Keratinocyte (primary cell): Measurements from ENCODE around the gene UROC1. TPM values are rescaled to one million over a fixed set of nuclear protein-coding genes. Genes with fewer than 3 reads are reported as not detected.

Experiments
- DNase-seq: peaks from one replicate; pipeline ENCODE4 v3.0.0-alpha.2; 2011; ENCODE audit warnings: low read depth, missing footprints, low spot score
- FAIRE-seq: peaks from 2 replicates; lab custom pipeline; 2011; peaks lifted over from hg19 to GRCh38; lab: Jason Lieb, UNC
- H2AFZ ChIP-seq: 2 replicates; pipeline ENCODE4 v1.6.0; 2012; ENCODE audit warnings: low read length, control low read depth, inconsistent platforms; ENCODE audit not compliant: control insufficient read depth
- H3K27ac ChIP-seq: 2 replicates; pipeline ENCODE4 v1.5.1; 2011; ENCODE audit warnings: low read length; ENCODE audit not compliant: control insufficient read depth, insufficient read depth
- H3K27me3 ChIP-seq: 3 replicates; pipeline ENCODE4 v1.6.0; 2011; ENCODE audit warnings: low read length; ENCODE audit not compliant: control insufficient read depth, insufficient read depth; ENCODE audit errors: extremely low read depth
- H3K36me3 ChIP-seq, 2 experiments: 2 replicates in 1 of 2; 3 replicates in 1 of 2; pipeline ENCODE4 v1.5.1; 2011; ENCODE audit warnings: low read length in 2 of 2, mild to moderate bottlenecking in 1 of 2; ENCODE audit not compliant: control insufficient read depth in 2 of 2, insufficient read depth in 2 of 2; ENCODE audit errors: extremely low read depth in 1 of 2
- H3K4me1 ChIP-seq: 3 replicates; pipeline ENCODE4 v1.5.1; 2011; ENCODE audit warnings: low read length; ENCODE audit not compliant: control insufficient read depth, insufficient read depth; ENCODE audit errors: extremely low read depth
- H3K4me2 ChIP-seq: 3 replicates; pipeline ENCODE4 v1.6.0; 2011; ENCODE audit warnings: low read depth, low read length; ENCODE audit not compliant: control insufficient read depth, insufficient read depth; ENCODE audit errors: extremely low read depth
- H3K4me3 ChIP-seq, 3 experiments: fragments of 200-600 bp in 1 of 3; sonication (generic) in 1 of 3; 2 replicates in 2 of 3; 3 replicates in 1 of 3; pipeline ENCODE4 v1.5.1; 2011 to 2016; ENCODE audit warnings: low read length in 3 of 3, mild to moderate bottlenecking in 3 of 3, control low read depth in 2 of 3, inconsistent platforms in 1 of 3, low read depth in 1 of 3, mixed read lengths in 1 of 3, mixed run types in 1 of 3, moderate library complexity in 1 of 3; ENCODE audit not compliant: control insufficient read depth in 2 of 3, insufficient read depth in 2 of 3; ENCODE audit errors: extremely low read depth in 1 of 3
- H3K79me2 ChIP-seq: 2 replicates; pipeline ENCODE4 v1.6.0; 2012; ENCODE audit warnings: low read length; ENCODE audit not compliant: control insufficient read depth, insufficient read depth
- H3K9ac ChIP-seq: 3 replicates; pipeline ENCODE4 v1.6.0; 2011; ENCODE audit warnings: low read length; ENCODE audit not compliant: control insufficient read depth, insufficient read depth; ENCODE audit errors: extremely low read depth
- H3K9me1 ChIP-seq: 3 replicates; pipeline ENCODE4 v1.6.0; 2011; ENCODE audit warnings: low read length; ENCODE audit not compliant: control insufficient read depth, insufficient read depth; ENCODE audit errors: extremely low read depth
- H3K9me3 ChIP-seq: 2 replicates; pipeline ENCODE4 v1.5.1; 2012; ENCODE audit warnings: low read depth, low read length; ENCODE audit not compliant: control insufficient read depth
- H4K20me1 ChIP-seq: 3 replicates; pipeline ENCODE4 v1.6.0; 2011; ENCODE audit warnings: low read length; ENCODE audit not compliant: control insufficient read depth, insufficient read depth; ENCODE audit errors: extremely low read depth
- EZH2 ChIP-seq: IDR thresholded peaks from one replicate; pipeline ENCODE4 v1.6.1; 2012; ENCODE audit warnings: inconsistent platforms, mild to moderate bottlenecking, low read length, moderate library complexity
- dilution Hi-C: fragments of 300-500 bp; cut with MboI; formaldehyde crosslinking; loops from one replicate; pipeline ENCODE4 v1.7.0; 2020; ENCODE audit warnings: low sequenced_read_pairs; ENCODE audit not compliant: extremely low pct_ligation_motif_present
- polyA plus RNA-seq, 5 experiments: library from polyadenylated mRNA; depleted of rRNA in 3 of 5; stranded (reverse) in 3 of 5; stranded (forward) in 1 of 5; unstranded in 1 of 5; fragments of >200 nt; gene quantifications; 1 replicate in 1 of 5; 2 replicates in 3 of 5; 3 replicates in 1 of 5; pipeline versions ENCODE4 v1.2.1 to v1.2.3, GENCODE V29; 2011 to 2012; ENCODE audit warnings: missing spikeins in 2 of 5, low read depth in 1 of 5, low replicate concordance in 1 of 5
- TF ChIP-seq, protein P1 (sequence below), 3 experiments: IDR thresholded peaks in 1 of 3; conservative IDR thresholded peaks in 1 of 3; optimal IDR thresholded peaks in 1 of 3; 2 replicates in 2 of 3; 3 replicates in 1 of 3; pipeline versions ENCODE3 to v1.5.1; 2011; ENCODE audit warnings: low read length in 3 of 3, mild to moderate bottlenecking in 3 of 3, moderate library complexity in 2 of 3, control low read depth in 1 of 3, inconsistent platforms in 1 of 3; ENCODE audit not compliant: insufficient read depth in 2 of 3; ENCODE audit errors: extremely low read depth in 1 of 3

The UROC1 gene
- polyA plus RNA-seq, 1 donor (not counting 4 experiments of a cell fraction or from before 2014, with no cell fraction given) = not detected

DNA sequence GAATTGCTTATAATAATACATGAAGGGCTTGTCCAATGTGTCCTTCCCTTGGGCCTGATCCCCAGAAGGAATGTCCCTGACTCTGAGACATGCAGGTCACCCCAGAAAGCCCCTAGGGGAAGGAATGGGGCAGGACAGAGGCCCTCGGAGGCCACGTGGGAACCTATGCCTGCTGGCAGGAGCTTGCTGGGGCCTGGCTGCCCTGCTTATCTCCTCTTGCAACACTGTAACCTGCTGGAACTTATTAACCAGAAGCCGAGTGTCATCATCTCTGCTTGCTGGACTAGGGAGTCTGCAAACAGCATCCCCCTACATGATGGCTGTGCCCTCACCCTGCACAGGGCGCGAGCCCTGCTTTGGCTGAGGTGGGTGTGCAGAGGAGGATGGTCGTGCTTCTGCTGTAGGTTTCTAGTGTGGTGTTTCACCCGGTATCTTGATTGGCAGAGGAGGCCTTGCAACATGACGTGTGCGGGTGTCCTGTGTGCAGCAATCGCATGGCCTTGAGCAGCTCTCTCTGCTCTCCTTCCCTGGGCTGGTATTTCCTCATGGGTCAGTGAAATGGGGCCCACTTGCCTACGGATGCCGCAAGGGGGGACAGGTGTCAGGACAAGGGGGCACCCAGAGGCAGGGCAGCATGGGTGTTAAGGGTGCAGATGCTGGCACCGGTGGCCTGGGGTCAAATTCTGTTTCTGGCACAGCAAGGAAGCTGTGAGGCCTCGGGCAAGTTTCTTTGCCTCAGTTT lies 11.4 kb upstream of the UROC1 start:
- no peaks in the 10 kb centered on the region for H3K4me1 ChIP-seq
- H3K79me2 ChIP-seq = no peaks in the 10 kb centered on the region
- DNase-seq = no peak
- H3K4me2 ChIP-seq = no peak overlapping the region
- TF ChIP-seq, protein P1, sequence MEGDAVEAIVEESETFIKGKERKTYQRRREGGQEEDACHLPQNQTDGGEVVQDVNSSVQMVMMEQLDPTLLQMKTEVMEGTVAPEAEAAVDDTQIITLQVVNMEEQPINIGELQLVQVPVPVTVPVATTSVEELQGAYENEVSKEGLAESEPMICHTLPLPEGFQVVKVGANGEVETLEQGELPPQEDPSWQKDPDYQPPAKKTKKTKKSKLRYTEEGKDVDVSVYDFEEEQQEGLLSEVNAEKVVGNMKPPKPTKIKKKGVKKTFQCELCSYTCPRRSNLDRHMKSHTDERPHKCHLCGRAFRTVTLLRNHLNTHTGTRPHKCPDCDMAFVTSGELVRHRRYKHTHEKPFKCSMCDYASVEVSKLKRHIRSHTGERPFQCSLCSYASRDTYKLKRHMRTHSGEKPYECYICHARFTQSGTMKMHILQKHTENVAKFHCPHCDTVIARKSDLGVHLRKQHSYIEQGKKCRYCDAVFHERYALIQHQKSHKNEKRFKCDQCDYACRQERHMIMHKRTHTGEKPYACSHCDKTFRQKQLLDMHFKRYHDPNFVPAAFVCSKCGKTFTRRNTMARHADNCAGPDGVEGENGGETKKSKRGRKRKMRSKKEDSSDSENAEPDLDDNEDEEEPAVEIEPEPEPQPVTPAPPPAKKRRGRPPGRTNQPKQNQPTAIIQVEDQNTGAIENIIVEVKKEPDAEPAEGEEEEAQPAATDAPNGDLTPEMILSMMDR (optimal IDR thresholded peaks at IDR 0.05 in 1 of 3, IDR thresholded peaks at IDR 0.05 in 1 of 3, conservative IDR thresholded peaks at IDR 0.05 in 1 of 3; ENCODE audit: extremely low read depth in 1 of 3, insufficient read depth in 2 of 3, low read length in 3 of 3) = peak in 1 of 3 experiments; percentile 2
- TF ChIP-seq EZH2 = no peak
- no peak overlapping the region for H3K27ac ChIP-seq
- H2AFZ ChIP-seq = no peak overlapping the region
- no peaks in the 10 kb centered on the region for H3K9me1 ChIP-seq
- no peaks in the 10 kb centered on the region for H4K20me1 ChIP-seq
- H3K27me3 ChIP-seq = peaks cover 16% of the 10 kb centered on the region
- no peak overlapping the region for H3K4me3 ChIP-seq
- dilution Hi-C loops = no loop called here
- no peaks in the 10 kb centered on the region for H3K36me3 ChIP-seq
- FAIRE-seq = no peak
- H3K9me3 ChIP-seq = no peaks in the 10 kb centered on the region
- no peak overlapping the region for H3K9ac ChIP-seq

DNA sequence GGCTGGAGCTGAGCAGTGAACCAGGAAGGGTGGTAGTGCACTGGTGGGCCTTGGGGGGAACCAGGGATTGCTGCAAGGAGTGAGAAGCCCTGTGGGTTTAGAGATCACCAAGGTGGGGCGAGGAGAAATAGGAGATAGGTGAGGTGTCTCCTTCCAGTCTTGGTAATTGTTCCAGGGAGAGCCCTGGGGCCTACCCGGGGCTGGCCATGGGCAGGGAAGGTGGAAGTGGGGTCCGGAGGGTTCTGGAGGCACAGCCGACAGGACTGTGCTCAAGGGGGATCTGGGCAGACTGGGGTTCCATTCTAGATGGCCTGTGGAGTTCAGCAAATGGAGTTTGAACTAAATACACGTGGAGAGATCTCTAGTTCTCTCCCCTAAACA lies 10.8 kb upstream of the UROC1 start:
- Histone ChIP-seq H3K4me3 (no peak overlapping the region), H3K27me3 (peaks cover 22% of the 10 kb centered on the region), H3K79me2 (no peaks in the 10 kb centered on the region), H4K20me1 (no peaks in the 10 kb centered on the region), H3K4me2 (no peak overlapping the region), H3K9ac (no peak overlapping the region), H3K36me3 (no peaks in the 10 kb centered on the region), H3K9me3 (no peaks in the 10 kb centered on the region), H3K9me1 (no peaks in the 10 kb centered on the region), H3K4me1 (no peaks in the 10 kb centered on the region), H2AFZ (no peak overlapping the region), H3K27ac (no peak overlapping the region)
- dilution Hi-C loops = no loop called here
- TF ChIP-seq EZH2 = no peak
- TF ChIP-seq, protein P1 (optimal IDR thresholded peaks at IDR 0.05 in 1 of 3, IDR thresholded peaks at IDR 0.05 in 1 of 3, conservative IDR thresholded peaks at IDR 0.05 in 1 of 3; ENCODE audit: extremely low read depth in 1 of 3, insufficient read depth in 2 of 3, low read length in 3 of 3) = no peak
- no peak for DNase-seq
- FAIRE-seq = no peak
